Esophagus muscularis mucosa (tissue), 4 donors: ENCODE measurements around the gene HLA-DOB. TPM values are rescaled to one million over a fixed set of nuclear protein-coding genes. Genes with fewer than 3 reads are reported as not detected.

Experiments used
- DNase-seq: peaks from one replicate; pipeline ENCODE4 v3.0.0-alpha.2; 2017; ENCODE audit errors: extremely low spot score
- H3K27ac ChIP-seq, 4 donors: fragments of 200-600 bp; sonication (generic); replicated peaks in 1 of 4; 1 replicate in 3 of 4; 2 replicates in 1 of 4; pipeline ENCODE4 v1.5.1; 2016 to 2019; ENCODE audit warnings: mild to moderate bottlenecking in 1 of 4
- H3K27me3 ChIP-seq, 4 donors: fragments of 200-600 bp; sonication (generic); one replicate each; pipeline versions ENCODE4 v1.5.1 to v1.6.0; 2016 to 2019
- H3K36me3 ChIP-seq, 4 donors: fragments of 200-600 bp; sonication (generic); one replicate each; pipeline ENCODE4 v1.5.1; 2016 to 2019
- H3K4me1 ChIP-seq, 4 donors: fragments of 200-600 bp; sonication (generic); one replicate each; pipeline ENCODE4 v1.5.1; 2016 to 2019
- H3K4me3 ChIP-seq, 4 donors: fragments of 200-600 bp; sonication (generic); 1 replicate in 2 of 4; 2 replicates in 2 of 4; pipeline ENCODE4 v1.5.1; 2016 to 2019; ENCODE audit warnings: mild to moderate bottlenecking in 4 of 4, moderate library complexity in 1 of 4
- H3K9me3 ChIP-seq, 4 donors: fragments of 200-600 bp; sonication (generic); 1 replicate in 3 of 4; 2 replicates in 1 of 4; pipeline ENCODE4 v1.5.1; 2016 to 2019
- CTCF ChIP-seq, 3 experiments: fragments of 200-600 bp in 2 of 3; fragments of 450-650 bp in 1 of 3; sonication (generic) in 2 of 3; IDR thresholded peaks; one replicate each; pipeline ENCODE4 v1.5.1; 2017 to 2019; ENCODE audit warnings: antibody characterized with exemption in 3 of 3, mild to moderate bottlenecking in 2 of 3, moderate library complexity in 1 of 3
- EP300 ChIP-seq: sonication (generic); formaldehyde crosslinking; IDR thresholded peaks from one replicate; pipeline ENCODE4 v1.6.1; 2017; ENCODE audit warnings: antibody characterized with exemption
- POLR2A ChIP-seq: fragments of 450-650 bp; IDR thresholded peaks from one replicate; pipeline ENCODE4 v1.6.1; 2017; ENCODE audit warnings: antibody characterized with exemption, moderate library complexity, mild to moderate bottlenecking, low read depth
- POLR2AphosphoS5 ChIP-seq, 2 donors: sonication (generic); formaldehyde crosslinking; IDR thresholded peaks; one replicate each; pipeline ENCODE4 v1.6.1; 2017; ENCODE audit warnings: antibody characterized with exemption in 2 of 2
- WGBS: methylation state at CpG from one replicate; pipeline ENCODE4 v1.1.5; 2018; 5-methylcytosine and 5-hydroxymethylcytosine counted together
- intact Hi-C: fragments of 100-400 bp; cut with DNase I; formaldehyde crosslinking; loops from one replicate; pipeline ENCODE4 v1.15.1; 2023
- total RNA-seq, 4 donors: library from RNA; depleted of rRNA; stranded (reverse); fragments of >200 nt; gene quantifications; one replicate each; pipeline versions ENCODE4 v1.1.0 to v1.2.1, GENCODE V29; 2016

Gene HLA-DOB
- under 1 TPM in 3 of 4 donors, not detected in 1; 0.19 to 0.33 (median 0.29) TPM for total RNA-seq

DNA sequence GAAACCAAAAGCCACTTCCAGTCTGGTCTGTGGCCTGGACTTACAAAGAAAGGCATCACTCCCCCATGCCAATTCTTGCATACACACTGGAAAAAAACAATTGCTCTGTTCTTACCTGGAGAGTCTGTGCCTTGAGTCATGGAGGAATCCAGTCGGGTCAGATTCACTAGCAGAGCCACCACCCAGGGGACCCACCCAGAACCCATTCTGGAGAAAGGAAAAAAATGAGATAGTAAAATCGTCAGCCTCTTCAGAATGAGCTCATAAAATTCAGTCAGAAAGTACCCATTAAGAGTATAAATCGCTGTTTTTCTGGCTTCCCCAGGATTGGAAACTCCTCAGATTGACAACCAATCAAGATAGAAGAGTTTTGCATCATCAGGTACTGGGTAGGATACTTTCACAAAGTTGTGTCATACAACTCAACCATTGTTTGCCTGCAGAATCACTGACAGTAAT is at the start of gene HLA-DOB:
HLA-DOB (minus strand) TSS at position 257 of the 459 bp plus-strand sequence; CDS start at position 206, 51 bp downstream.
- TF ChIP-seq POLR2AphosphoS5 (IDR thresholded peaks at IDR 0.05) (no peak), POLR2A (no peak), CTCF (IDR thresholded peaks at IDR 0.05) (no peak), EP300 (no peak)
- 73% methylated on average over 3 of the region's 3 CpGs for WGBS

DNA sequence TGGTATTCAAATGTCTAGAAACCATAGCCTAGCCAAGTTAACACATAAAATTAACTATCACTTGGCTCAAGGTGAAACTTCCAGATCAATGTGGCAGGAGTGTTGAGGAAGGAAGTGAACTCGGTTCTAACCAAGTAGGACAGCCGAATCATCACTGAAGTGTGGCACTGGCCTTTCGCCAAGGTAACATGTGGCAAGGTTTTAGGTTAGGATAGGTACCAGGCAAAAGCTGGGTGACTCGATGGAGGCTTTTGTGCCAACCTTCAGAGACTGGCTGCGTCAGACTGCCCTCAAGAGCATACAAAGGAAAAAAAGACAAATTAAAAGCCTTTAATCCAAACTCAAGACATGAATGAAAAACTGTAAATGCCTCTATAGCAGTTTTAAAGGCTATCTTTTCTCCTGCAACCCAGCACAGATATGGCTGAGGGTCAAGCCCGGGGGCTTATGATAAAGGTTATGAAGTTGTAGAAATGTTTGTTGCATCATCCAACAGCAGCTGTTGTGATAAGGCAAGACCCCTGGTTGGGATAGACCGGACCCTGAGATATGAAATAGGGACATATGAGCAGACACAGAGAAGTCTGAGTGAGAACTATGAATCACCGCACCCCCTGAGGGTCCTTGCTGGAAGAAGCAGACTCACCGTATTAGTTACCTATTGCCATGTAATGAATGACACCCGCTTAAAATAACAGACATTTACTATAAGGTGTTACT is 49.1 kb upstream of the HLA-DOB start:
- H3K4me1 ChIP-seq, result peaks cover 0 to 7% (median 3%) of the 10 kb centered on the region in 4 donors
- no peak overlapping the region for H3K4me3 ChIP-seq
- no peak for TF ChIP-seq EP300
- TF ChIP-seq POLR2AphosphoS5 (IDR thresholded peaks at IDR 0.05), result no peak
- no peak for TF ChIP-seq CTCF (IDR thresholded peaks at IDR 0.05)
- no peak for TF ChIP-seq POLR2A
- H3K36me3 ChIP-seq, result no peaks in the 10 kb centered on the region
- no peaks in the 10 kb centered on the region for H3K9me3 ChIP-seq
- intact Hi-C loops, result loop anchor here (5.0 kb wide), 1 partner anchor 454 kb away; no protein-coding TSS in a partner anchor
- 78% methylated on average over 10 of the region's 10 CpGs for WGBS
- DNase-seq, result peak; percentile 37
- no peak overlapping the region for H3K27ac ChIP-seq
- H3K27me3 ChIP-seq, result peaks cover 0 to 7% (median 2%) of the 10 kb centered on the region in 4 donors

More for the DNA sequence above, at the start of gene HLA-DOB:
- peaks cover 0 to 19% (median 0%) of the 10 kb centered on the region in 4 donors for H3K27me3 ChIP-seq
- H3K4me1 ChIP-seq, result no peaks in the 10 kb centered on the region
- no peak within 1 kb of the TSS for H3K27ac ChIP-seq
- no peaks in the 10 kb centered on the region for H3K36me3 ChIP-seq
- peak; percentile 55 for DNase-seq
- H3K4me3 ChIP-seq, result peak within 1 kb of the TSS in 1 of 4 donors; percentile 24
- intact Hi-C loops, result no loop called here
- no peaks in the 10 kb centered on the region for H3K9me3 ChIP-seq

DNA sequence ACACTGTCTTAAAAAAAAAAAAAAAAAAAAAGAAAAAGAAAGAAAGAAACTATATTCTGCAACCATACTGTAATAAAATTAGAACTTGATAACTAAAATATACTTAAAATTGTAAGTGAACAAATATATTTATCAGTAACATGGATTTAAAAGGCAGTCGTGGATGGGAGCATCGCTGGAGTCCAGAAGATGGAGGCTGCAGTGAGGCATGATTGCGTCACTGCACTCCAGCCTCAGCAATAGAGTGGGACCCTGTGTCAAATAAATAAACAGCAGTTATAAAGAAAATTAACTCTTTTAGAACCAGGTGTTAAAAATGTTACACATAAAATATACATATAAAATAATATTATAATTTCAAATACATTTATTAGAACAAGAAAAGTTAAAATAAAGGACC is 45.9 kb upstream of the HLA-DOB start:
- no peaks in the 10 kb centered on the region for H3K27me3 ChIP-seq
- H3K9me3 ChIP-seq, result no peaks in the 10 kb centered on the region
- WGBS, result 67% methylated on average over 3 of the region's 3 CpGs
- no peak overlapping the region for H3K27ac ChIP-seq
- TF ChIP-seq CTCF (IDR thresholded peaks at IDR 0.05), result no peak
- no peak for TF ChIP-seq EP300
- TF ChIP-seq POLR2AphosphoS5 (IDR thresholded peaks at IDR 0.05), result no peak
- TF ChIP-seq POLR2A, result no peak
- peaks cover 0 to 3% (median under 1%) of the 10 kb centered on the region in 4 donors for H3K4me1 ChIP-seq
- intact Hi-C loops, result no loop called here
- H3K4me3 ChIP-seq, result no peak overlapping the region
- H3K36me3 ChIP-seq, result peaks cover 0 to 26% (median 12%) of the 10 kb centered on the region in 4 donors
- peak; percentile 14 for DNase-seq

GRCh38 chr6:32860674-32861073 is 43.9 kb upstream of the HLA-DOB start:
- no peaks in the 10 kb centered on the region for H3K9me3 ChIP-seq
- DNase-seq, result no peak
- intact Hi-C loops, result no loop called here
- WGBS, result 81% methylated on average over 1 of the region's 1 CpG
- H3K4me1 ChIP-seq, result peaks cover 0 to 3% (median under 1%) of the 10 kb centered on the region in 4 donors
- H3K27me3 ChIP-seq, result no peaks in the 10 kb centered on the region
- H3K36me3 ChIP-seq, result peaks cover 0 to 33% (median 15%) of the 10 kb centered on the region in 4 donors
- H3K27ac ChIP-seq, result no peak overlapping the region
- no peak overlapping the region for H3K4me3 ChIP-seq
- no peak for TF ChIP-seq POLR2A
- TF ChIP-seq POLR2AphosphoS5 (IDR thresholded peaks at IDR 0.05), result no peak
- TF ChIP-seq CTCF (IDR thresholded peaks at IDR 0.05), result no peak
- TF ChIP-seq EP300, result no peak
